ENCODE data around the gene GMEB1. TPM values are rescaled to one million over a fixed set of nuclear protein-coding genes. Genes with fewer than 3 reads are reported as not detected.

Gene GMEB1
- total and polyA plus RNA-seq, 10 of the 15 experiments (the other 5 are each of a cell fraction or from before 2014, with no cell fraction given) = 4.9 to 17.6 (median 9.4) TPM

- H3K9ac ChIP-seq (ENCODE audit: control insufficient read depth, insufficient read depth, low read length) = no peak overlapping the region
- ChIA-PET POLR2A (interaction anchor here (1.0 kb wide), 1 partner anchor 46 kb away, joined by 3 read pairs; no protein-coding TSS in a partner anchor), CTCF (interaction anchor here (0.7 kb wide), 1 partner anchor 159 kb away, joined by 3 read pairs; no protein-coding TSS in a partner anchor), SMC1A (ENCODE audit: uncharacterized antibody, unreplicated experiment) (interaction anchor here (1.2 kb wide), 2 partner anchors 11 to 18 kb away, joined by 3 read pairs; partner anchors contain the start of gene YTHDF2), RAD21 (ENCODE audit: unreplicated experiment) (interaction anchor here (1.5 kb wide), 1 partner anchor 158 kb away, joined by 5 read pairs; no protein-coding TSS in a partner anchor)
- no peak overlapping the region for H3K27ac ChIP-seq (ENCODE audit: control insufficient read depth, insufficient read depth)
- no peak overlapping the region for H3K4me3 ChIP-seq
- no peak overlapping the region for H3K4me2 ChIP-seq (ENCODE audit: control insufficient read depth, insufficient read depth)
- H3K27me3 ChIP-seq (replicated peaks in 1 of 2; ENCODE audit: control insufficient read depth in 2 of 2, insufficient read depth in 2 of 2, low read length in 1 of 2) = no peaks in the 10 kb centered on the region
- DNase-seq (ENCODE audit: low read depth, low spot score) (no peak), FAIRE-seq (no peak), ATAC-seq (no peak)
- H4K20me1 ChIP-seq (ENCODE audit: control insufficient read depth, insufficient read depth) = no peaks in the 10 kb centered on the region
- BruUV-seq (replicated peaks) = no TSS peak
- H2AFZ ChIP-seq (ENCODE audit: control insufficient read depth, low read depth, low read length) = no peak overlapping the region
- intact Hi-C loops (cut with micrococcal nuclease; ENCODE audit: unreplicated experiment) = no loop called here
- in situ Hi-C loops (cut with MboI) = no loop called here
- H3K36me3 ChIP-seq (ENCODE audit: control insufficient read depth in 2 of 2, insufficient read depth in 2 of 2, low read length in 1 of 2) = peaks cover 4 to 6% of the 10 kb centered on the region in 2 experiments
- no peaks in the 10 kb centered on the region for H3K79me2 ChIP-seq (ENCODE audit: control insufficient read depth, insufficient read depth, low read length)
- 86% methylated on average over 4 of the region's 4 CpGs for WGBS (ENCODE audit: insufficient coverage, insufficient replicate concordance, low lambda C conversion rate, missing lambda C conversion rate)
- H3K9me3 ChIP-seq (replicated peaks; ENCODE audit: control insufficient read depth, insufficient read depth, low read length) = no peaks in the 10 kb centered on the region
- no peaks in the 10 kb centered on the region for H3K4me1 ChIP-seq (ENCODE audit: control insufficient read depth, insufficient read depth, low read length)
- TF ChIP-seq NFIC (IDR thresholded peaks at IDR 0.05; ENCODE audit: low read depth, low read length) (no peak), GATAD2B (conservative IDR thresholded peaks at IDR 0.05; ENCODE audit: low read depth) (no peak), IRF5 (IDR thresholded peaks at IDR 0.05; ENCODE audit: borderline replicate concordance) (no peak), SMC3 (IDR thresholded peaks at IDR 0.05; ENCODE audit: borderline replicate concordance, low read length) (no peak), POLR2AphosphoS2 (IDR thresholded peaks at IDR 0.05; ENCODE audit: low read depth, low read length) (no peak), ZNF274 (IDR thresholded peaks at IDR 0.05; ENCODE audit: insufficient read depth, insufficient read length) (no peak), SMAD1 (IDR thresholded peaks at IDR 0.05; ENCODE audit: low read depth, partially characterized antibody) (no peak), RUNX3 (IDR thresholded peaks at IDR 0.05; ENCODE audit: low read length) (no peak), KLF5 (IDR thresholded peaks at IDR 0.05; ENCODE audit: partially characterized antibody) (no peak), NFYB (IDR thresholded peaks at IDR 0.05; ENCODE audit: insufficient read depth, low read depth, low read length) (no peak), CREB1 (IDR thresholded peaks at IDR 0.05; ENCODE audit: low read depth) (no peak), HCFC1 (IDR thresholded peaks at IDR 0.05; ENCODE audit: low read length) (no peak), FOXM1 (IDR thresholded peaks at IDR 0.05; ENCODE audit: low read depth, low read length) (no peak)
- TF ChIP-seq, protein P1, sequence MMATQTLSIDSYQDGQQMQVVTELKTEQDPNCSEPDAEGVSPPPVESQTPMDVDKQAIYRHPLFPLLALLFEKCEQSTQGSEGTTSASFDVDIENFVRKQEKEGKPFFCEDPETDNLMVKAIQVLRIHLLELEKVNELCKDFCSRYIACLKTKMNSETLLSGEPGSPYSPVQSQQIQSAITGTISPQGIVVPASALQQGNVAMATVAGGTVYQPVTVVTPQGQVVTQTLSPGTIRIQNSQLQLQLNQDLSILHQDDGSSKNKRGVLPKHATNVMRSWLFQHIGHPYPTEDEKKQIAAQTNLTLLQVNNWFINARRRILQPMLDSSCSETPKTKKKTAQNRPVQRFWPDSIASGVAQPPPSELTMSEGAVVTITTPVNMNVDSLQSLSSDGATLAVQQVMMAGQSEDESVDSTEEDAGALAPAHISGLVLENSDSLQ (IDR thresholded peaks at IDR 0.05) = no peak
- TF ChIP-seq, protein P2, sequence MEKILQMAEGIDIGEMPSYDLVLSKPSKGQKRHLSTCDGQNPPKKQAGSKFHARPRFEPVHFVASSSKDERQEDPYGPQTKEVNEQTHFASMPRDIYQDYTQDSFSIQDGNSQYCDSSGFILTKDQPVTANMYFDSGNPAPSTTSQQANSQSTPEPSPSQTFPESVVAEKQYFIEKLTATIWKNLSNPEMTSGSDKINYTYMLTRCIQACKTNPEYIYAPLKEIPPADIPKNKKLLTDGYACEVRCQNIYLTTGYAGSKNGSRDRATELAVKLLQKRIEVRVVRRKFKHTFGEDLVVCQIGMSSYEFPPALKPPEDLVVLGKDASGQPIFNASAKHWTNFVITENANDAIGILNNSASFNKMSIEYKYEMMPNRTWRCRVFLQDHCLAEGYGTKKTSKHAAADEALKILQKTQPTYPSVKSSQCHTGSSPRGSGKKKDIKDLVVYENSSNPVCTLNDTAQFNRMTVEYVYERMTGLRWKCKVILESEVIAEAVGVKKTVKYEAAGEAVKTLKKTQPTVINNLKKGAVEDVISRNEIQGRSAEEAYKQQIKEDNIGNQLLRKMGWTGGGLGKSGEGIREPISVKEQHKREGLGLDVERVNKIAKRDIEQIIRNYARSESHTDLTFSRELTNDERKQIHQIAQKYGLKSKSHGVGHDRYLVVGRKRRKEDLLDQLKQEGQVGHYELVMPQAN (conservative IDR thresholded peaks at IDR 0.05) = no peak
- TF ChIP-seq, protein P3, sequence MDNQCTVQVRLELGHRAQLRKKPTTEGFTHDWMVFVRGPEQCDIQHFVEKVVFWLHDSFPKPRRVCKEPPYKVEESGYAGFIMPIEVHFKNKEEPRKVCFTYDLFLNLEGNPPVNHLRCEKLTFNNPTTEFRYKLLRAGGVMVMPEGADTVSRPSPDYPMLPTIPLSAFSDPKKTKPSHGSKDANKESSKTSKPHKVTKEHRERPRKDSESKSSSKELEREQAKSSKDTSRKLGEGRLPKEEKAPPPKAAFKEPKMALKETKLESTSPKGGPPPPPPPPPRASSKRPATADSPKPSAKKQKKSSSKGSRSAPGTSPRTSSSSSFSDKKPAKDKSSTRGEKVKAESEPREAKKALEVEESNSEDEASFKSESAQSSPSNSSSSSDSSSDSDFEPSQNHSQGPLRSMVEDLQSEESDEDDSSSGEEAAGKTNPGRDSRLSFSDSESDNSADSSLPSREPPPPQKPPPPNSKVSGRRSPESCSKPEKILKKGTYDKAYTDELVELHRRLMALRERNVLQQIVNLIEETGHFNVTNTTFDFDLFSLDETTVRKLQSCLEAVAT (IDR thresholded peaks at IDR 0.05) = no peak
- TF ChIP-seq, protein P4, sequence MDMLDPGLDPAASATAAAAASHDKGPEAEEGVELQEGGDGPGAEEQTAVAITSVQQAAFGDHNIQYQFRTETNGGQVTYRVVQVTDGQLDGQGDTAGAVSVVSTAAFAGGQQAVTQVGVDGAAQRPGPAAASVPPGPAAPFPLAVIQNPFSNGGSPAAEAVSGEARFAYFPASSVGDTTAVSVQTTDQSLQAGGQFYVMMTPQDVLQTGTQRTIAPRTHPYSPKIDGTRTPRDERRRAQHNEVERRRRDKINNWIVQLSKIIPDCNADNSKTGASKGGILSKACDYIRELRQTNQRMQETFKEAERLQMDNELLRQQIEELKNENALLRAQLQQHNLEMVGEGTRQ (IDR thresholded peaks at IDR 0.05; ENCODE audit: borderline replicate concordance, low read depth, low read length) = no peak
These were observed 50.2 kb downstream of the GMEB1 start for GRCh38 chr1:28718586-28719331.

Measured in GM12878 (cell line).